WTC11 (cell line): ENCODE data around the gene BMP5. TPM values are rescaled to one million over a fixed set of nuclear protein-coding genes. Genes with fewer than 3 reads are reported as not detected.

ENCODE experiments used
- ATAC-seq: fragments of 200-7000 bp; cut with Tn5 transposase; 2 replicates; pipeline ENCODE4 v1.10.0; 2021; ENCODE audit warnings: mild to moderate bottlenecking, moderate library complexity
- CTCF ChIA-PET: fragments of 300-600 bp; sonication (Branson Sonifier 250); formaldehyde crosslinking; loops from one replicate; lab custom pipeline; 2021; ENCODE audit warnings: antibody characterized with exemption; lab: Charles Lee
- POLR2A ChIA-PET: fragments of 350-600 bp; sonication (Branson Sonifier 250); formaldehyde crosslinking; loops from one replicate; lab custom pipeline; 2021; ENCODE audit warnings: antibody characterized with exemption; lab: Charles Lee
- DNase-seq: peaks from one replicate; pipeline ENCODE4 v3.0.0; 2021; ENCODE audit warnings: low spot score
- H3K27ac Mint-ChIP-seq: 2 replicates; pipeline ENCODE4 v1.8.0; 2021; ENCODE audit warnings: mixed read lengths
- H3K27me3 Mint-ChIP-seq: 2 replicates; pipeline ENCODE4 v1.8.0; 2021; ENCODE audit warnings: low read depth, mild to moderate bottlenecking, moderate library complexity, mixed read lengths
- H3K36me3 Mint-ChIP-seq: 2 replicates; pipeline ENCODE4 v1.8.0; 2021; ENCODE audit warnings: mixed read lengths
- H3K4me1 Mint-ChIP-seq: 2 replicates; pipeline ENCODE4 v1.8.0; 2022; ENCODE audit warnings: mixed read lengths
- H3K4me3 Mint-ChIP-seq: 2 replicates; pipeline ENCODE4 v1.8.0; 2021; ENCODE audit warnings: mild to moderate bottlenecking, moderate library complexity, mixed read lengths
- H3K9me3 Mint-ChIP-seq: 2 replicates; pipeline ENCODE4 v1.8.0; 2021; ENCODE audit warnings: mixed read lengths
- AFF4 ChIP-seq: sonication (generic); formaldehyde crosslinking; IDR thresholded peaks from 2 replicates; pipeline ENCODE4 v1.8.1; 2023; ENCODE audit warnings: mild to moderate bottlenecking, missing genetic modification reagents, borderline replicate concordance
- CBFB ChIP-seq: sonication (generic); formaldehyde crosslinking; IDR thresholded peaks from 2 replicates; pipeline ENCODE4 v1.8.1; 2022; ENCODE audit warnings: mild to moderate bottlenecking, low read depth, missing genetic modification reagents
- E2F1 ChIP-seq: sonication (generic); formaldehyde crosslinking; IDR thresholded peaks from 2 replicates; pipeline ENCODE4 v1.8.0; 2022; ENCODE audit warnings: mild to moderate bottlenecking, missing genetic modification reagents
- GABPB1 ChIP-seq: sonication (generic); formaldehyde crosslinking; IDR thresholded peaks from 2 replicates; pipeline ENCODE4 v1.8.1; 2023; ENCODE audit warnings: mild to moderate bottlenecking, missing genetic modification reagents
- GRHL2 ChIP-seq: fragments of 250-450 bp; sonication (Bioruptor Pico); IDR thresholded peaks from 2 replicates; pipeline ENCODE4 v1.8.0; 2022; ENCODE audit warnings: mild to moderate bottlenecking, moderate library complexity; ENCODE audit not compliant: insufficient replicate concordance, severe bottlenecking
- HMGXB4 ChIP-seq: sonication (generic); formaldehyde crosslinking; IDR thresholded peaks from 2 replicates; pipeline ENCODE4 v1.8.1; 2023; ENCODE audit warnings: mild to moderate bottlenecking, moderate library complexity, missing genetic modification reagents
- KAT7 ChIP-seq: sonication (generic); formaldehyde crosslinking; IDR thresholded peaks from 2 replicates; pipeline ENCODE4 v1.8.1; 2023; ENCODE audit warnings: missing genetic modification reagents, mild to moderate bottlenecking, borderline replicate concordance
- MXD4 ChIP-seq: fragments of 250-450 bp; sonication (Bioruptor Pico); IDR thresholded peaks from 2 replicates; pipeline ENCODE4 v1.8.0; 2021; ENCODE audit warnings: mild to moderate bottlenecking, moderate library complexity, borderline replicate concordance
- MYBL2 ChIP-seq: sonication (generic); formaldehyde crosslinking; IDR thresholded peaks from 2 replicates; pipeline ENCODE4 v1.8.1; 2023; ENCODE audit warnings: mild to moderate bottlenecking, moderate library complexity, missing genetic modification reagents
- NFYB ChIP-seq: sonication (generic); formaldehyde crosslinking; conservative IDR thresholded peaks from 2 replicates; pipeline ENCODE4 v1.8.0; 2022; ENCODE audit warnings: low read depth, missing genetic modification reagents
- NR3C1 ChIP-seq: sonication (generic); formaldehyde crosslinking; conservative IDR thresholded peaks from 2 replicates; pipeline ENCODE4 v1.8.1; 2023; ENCODE audit warnings: low read depth, mild to moderate bottlenecking, missing genetic modification reagents
- OVOL2 ChIP-seq: fragments of 250-450 bp; sonication (Bioruptor Pico); IDR thresholded peaks from 2 replicates; pipeline ENCODE4 v1.9.0; 2021; ENCODE audit warnings: mild to moderate bottlenecking, borderline replicate concordance
- PREB ChIP-seq: sonication (generic); formaldehyde crosslinking; IDR thresholded peaks from 2 replicates; pipeline ENCODE4 v1.8.1; 2022; ENCODE audit warnings: mild to moderate bottlenecking, missing genetic modification reagents, moderate library complexity, borderline replicate concordance
- PRRX2 ChIP-seq: fragments of 250-450 bp; sonication (Bioruptor Pico); IDR thresholded peaks from 2 replicates; pipeline ENCODE4 v1.8.0; 2021; ENCODE audit warnings: mild to moderate bottlenecking
- TEAD1 ChIP-seq: sonication (generic); formaldehyde crosslinking; IDR thresholded peaks from 2 replicates; pipeline ENCODE4 v1.8.0; 2022; ENCODE audit warnings: mild to moderate bottlenecking, missing genetic modification reagents
- USF1 ChIP-seq: sonication (generic); formaldehyde crosslinking; IDR thresholded peaks from 2 replicates; pipeline ENCODE4 v1.8.0; 2022; ENCODE audit warnings: mild to moderate bottlenecking, missing genetic modification reagents
- ZNF219 ChIP-seq: sonication (generic); formaldehyde crosslinking; IDR thresholded peaks from 2 replicates; pipeline ENCODE4 v1.8.0; 2023; ENCODE audit warnings: missing genetic modification reagents, mild to moderate bottlenecking, borderline replicate concordance
- total RNA-seq: library from RNA; stranded (reverse); gene quantifications from 3 replicates; pipeline ENCODE4 v1.2.3, GENCODE V29; 2021

The BMP5 gene
- total RNA-seq, 1 experiment from 2014 or later, result not detected

- POLR2A ChIA-PET, result no interaction called here
- Mint-ChIP-seq H3K9me3 (peaks cover 36% of the 10 kb centered on the region), H3K27ac (no peak overlapping the region), H3K36me3 (peaks cover 18% of the 10 kb centered on the region), H3K27me3 (no peaks in the 10 kb centered on the region), H3K4me3 (no peak overlapping the region), H3K4me1 (0 out of 2 replicates have a peak, but pooled peaks cover 3% of the 10 kb centered on the region)
- ATAC-seq (no peak), DNase-seq (no peak)
- CTCF ChIA-PET, result no interaction called here
- TF ChIP-seq MXD4 (no peak), GABPB1 (no peak), ZNF219 (CRISPR knock-in tag) (no peak), PREB (no peak), KAT7 (CRISPR knock-in tag) (no peak), USF1 (CRISPR knock-in tag) (no peak), NFYB (CRISPR knock-in tag) (no peak), AFF4 (CRISPR knock-in tag) (no peak), HMGXB4 (CRISPR knock-in tag) (no peak), MYBL2 (CRISPR knock-in tag) (no peak), OVOL2 (CRISPR knock-in tag) (no peak), TEAD1 (CRISPR knock-in tag) (no peak), PRRX2 (CRISPR knock-in tag) (no peak), CBFB (no peak), GRHL2 (CRISPR knock-in tag) (no peak)
Measured at GRCh38 chr6:55705451-55706440, 169.6 kb downstream of the BMP5 start.

- TF ChIP-seq E2F1 (CRISPR knock-in tag) (no peak), NR3C1 (CRISPR knock-in tag) (no peak)
- ATAC-seq (no peak), DNase-seq (no peak)
- Mint-ChIP-seq H3K27me3 (no peaks in the 10 kb centered on the region), H3K4me3 (no peak overlapping the region), H3K9me3 (peaks cover 36% of the 10 kb centered on the region), H3K4me1 (0 out of 2 replicates have a peak, but pooled peaks cover 3% of the 10 kb centered on the region), H3K36me3 (peaks cover 18% of the 10 kb centered on the region), H3K27ac (no peak overlapping the region)
- ChIA-PET CTCF (no interaction called here), POLR2A (no interaction called here)
Measured at GRCh38 chr6:55704421-55704820, 171.0 kb downstream of the BMP5 start.
